ENCODE results near the gene GRIP1.

GRIP1 gene

GRCh38 chr12:66697404-66697803, 18.5 kb upstream of the GRIP1 start:
- DNase-seq (ENCODE audit: low read depth in 1 of 2, low spot score in 1 of 2) = no peak
- H3K27ac ChIP-seq (replicated peaks) = no peak overlapping the region
- H3K27me3 ChIP-seq (ENCODE audit: insufficient read depth, poor library complexity, severe bottlenecking) = peaks cover 7% of the 10 kb centered on the region
- H3K4me3 ChIP-seq (replicated peaks; ENCODE audit: insufficient read depth, low read length) = no peak overlapping the region
- TF ChIP-seq CTCF (IDR thresholded peaks at IDR 0.05; ENCODE audit: insufficient read depth, low read length) (no peak), POLR2AphosphoS5 (IDR thresholded peaks at IDR 0.05; ENCODE audit: low read depth) (no peak), REST (IDR thresholded peaks at IDR 0.05; ENCODE audit: insufficient replicate concordance, low read depth) (no peak), GABPA (IDR thresholded peaks at IDR 0.05; ENCODE audit: low read depth) (no peak), SPI1 (IDR thresholded peaks at IDR 0.05; ENCODE audit: borderline replicate concordance, low read depth) (no peak)

DNA sequence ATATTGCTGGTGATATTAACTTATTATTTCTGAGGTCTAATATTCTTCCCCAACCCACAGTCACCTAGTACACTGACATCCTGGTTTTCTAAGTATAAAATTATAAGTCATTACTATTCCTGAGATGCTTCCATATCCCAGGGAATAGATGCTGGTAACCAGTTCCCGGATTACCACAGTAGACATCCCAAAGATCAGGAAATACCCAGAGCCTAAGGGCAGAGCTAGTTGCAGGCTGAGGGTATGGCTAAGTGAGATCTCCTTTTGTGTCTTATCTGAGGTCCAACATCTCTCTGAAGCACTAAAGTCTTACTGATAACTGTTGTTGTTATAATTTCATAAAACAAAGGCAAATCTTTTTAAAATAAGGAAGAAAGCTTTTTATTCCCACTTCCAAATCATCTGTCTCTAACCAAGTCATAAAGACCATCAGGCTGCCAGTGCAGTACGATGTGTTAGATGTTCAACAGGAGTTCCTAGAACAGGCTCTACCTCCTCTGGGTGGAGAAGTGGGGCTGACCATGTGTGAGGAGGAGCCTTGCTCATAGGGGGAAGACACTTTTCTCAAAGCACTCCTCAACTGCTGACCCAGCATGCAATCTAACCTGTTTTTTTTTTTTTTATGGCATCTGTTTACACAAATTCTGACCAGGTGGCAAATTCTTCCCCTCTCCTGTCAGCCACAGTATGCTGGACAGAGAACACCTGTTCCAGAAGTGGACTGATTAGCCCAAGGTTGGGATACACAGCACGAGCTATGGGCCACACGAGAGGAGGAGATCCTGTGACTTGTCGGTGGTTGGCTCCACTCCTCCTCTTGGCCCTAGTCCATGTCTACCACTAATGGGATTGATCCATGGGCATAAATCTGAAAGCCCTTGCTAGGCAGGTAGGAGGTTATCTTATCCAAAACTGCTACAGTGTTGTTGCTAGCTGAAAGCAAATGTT, 16.1 kb upstream of the GRIP1 start:
- no peak for TF ChIP-seq POLR2AphosphoS5 (IDR thresholded peaks at IDR 0.05; ENCODE audit: low read depth)
- TF ChIP-seq GABPA (IDR thresholded peaks at IDR 0.05; ENCODE audit: low read depth) = no peak
- no peak for TF ChIP-seq SPI1 (IDR thresholded peaks at IDR 0.05; ENCODE audit: borderline replicate concordance, low read depth)
- no peak for TF ChIP-seq REST (IDR thresholded peaks at IDR 0.05; ENCODE audit: insufficient replicate concordance, low read depth)
- no peak for TF ChIP-seq CTCF (IDR thresholded peaks at IDR 0.05; ENCODE audit: insufficient read depth, low read length)
- no peaks in the 10 kb centered on the region for H3K27me3 ChIP-seq (ENCODE audit: insufficient read depth, poor library complexity, severe bottlenecking)
- no peak overlapping the region for H3K4me3 ChIP-seq (replicated peaks; ENCODE audit: insufficient read depth, low read length)
- no peak overlapping the region for H3K27ac ChIP-seq (replicated peaks)
- no peak for DNase-seq (ENCODE audit: low read depth in 1 of 2, low spot score in 1 of 2)

DNA sequence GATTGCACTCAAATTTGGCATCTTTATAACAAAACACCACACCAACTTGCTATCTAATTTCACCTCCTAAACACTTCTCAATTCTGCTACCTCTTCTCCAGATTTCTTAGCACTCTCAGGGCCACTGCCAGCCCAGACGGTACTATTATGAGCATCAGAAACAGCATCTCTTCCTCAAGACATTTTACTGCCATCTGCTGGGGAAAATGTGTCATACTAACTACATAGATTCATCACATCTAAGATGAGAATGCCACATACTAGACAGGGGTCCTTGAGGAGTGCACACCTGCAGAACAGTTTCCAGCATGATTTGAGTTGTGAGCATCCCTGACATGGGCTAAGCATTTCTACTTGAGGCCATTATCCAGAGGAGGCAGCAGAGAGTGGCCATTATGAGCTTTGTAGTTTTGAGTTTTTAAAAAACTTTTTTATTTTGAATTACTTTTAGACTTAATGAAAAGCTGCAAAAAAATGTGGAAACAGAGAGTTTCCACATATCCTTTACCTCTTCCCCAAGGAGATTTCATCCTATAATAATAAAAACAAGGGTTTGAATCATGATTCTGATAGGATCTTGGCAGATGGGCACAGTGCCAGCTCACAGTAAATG, 15.1 kb upstream of the GRIP1 start:
- peak; percentile 30 to 60 for DNase-seq (ENCODE audit: low read depth in 1 of 2, low spot score in 1 of 2)
- no peak overlapping the region for H3K4me3 ChIP-seq (replicated peaks; ENCODE audit: insufficient read depth, low read length)
- H3K27ac ChIP-seq (replicated peaks) = no peak overlapping the region
- no peak for TF ChIP-seq REST (IDR thresholded peaks at IDR 0.05; ENCODE audit: insufficient replicate concordance, low read depth)
- no peak for TF ChIP-seq GABPA (IDR thresholded peaks at IDR 0.05; ENCODE audit: low read depth)
- TF ChIP-seq CTCF (IDR thresholded peaks at IDR 0.05; ENCODE audit: insufficient read depth, low read length) = peak; percentile 18
- no peaks in the 10 kb centered on the region for H3K27me3 ChIP-seq (ENCODE audit: insufficient read depth, poor library complexity, severe bottlenecking)
